ENCODE measurements around the gene MCC.
A peak's percentile ranks its signal among the peaks of the same experiment; 100 is the strongest.

Gene MCC

GRCh38 chr5:113219695-113220094, 268.6 kb downstream of the MCC start:
- DNase-seq (ENCODE audit: low read depth): no peak
- no peak for TF ChIP-seq CTCF (conservative IDR thresholded peaks at IDR 0.05; ENCODE audit: low read length)

GRCh38 chr5:113218906-113219517, 269.2 kb downstream of the MCC start:
- no peak overlapping the region for H3K4me3 ChIP-seq (ENCODE audit: low read length)
- DNase-seq (ENCODE audit: low read depth): no peak
- TF ChIP-seq CTCF (conservative IDR thresholded peaks at IDR 0.05; ENCODE audit: low read length): no peak

More at GRCh38 chr5:113219695-113220094, 268.6 kb downstream of the MCC start:
- H3K4me3 ChIP-seq (ENCODE audit: low read length): no peak overlapping the region

- DNase-seq (ENCODE audit: low read depth): no peak
- H3K4me3 ChIP-seq (ENCODE audit: low read length): no peak overlapping the region
- no peak for TF ChIP-seq CTCF (conservative IDR thresholded peaks at IDR 0.05; ENCODE audit: low read length)
Observed at GRCh38 chr5:113218200-113218599, 270.1 kb downstream of the MCC start.

- H3K4me3 ChIP-seq (ENCODE audit: low read length): no peak overlapping the region
- no peak for DNase-seq (ENCODE audit: low read depth)
- no peak for TF ChIP-seq CTCF (conservative IDR thresholded peaks at IDR 0.05; ENCODE audit: low read length)
Observed at GRCh38 chr5:113217619-113218184, 270.6 kb downstream of the MCC start.

GRCh38 chr5:113216545-113216944, 271.7 kb downstream of the MCC start:
- H3K4me3 ChIP-seq (ENCODE audit: low read length): no peak overlapping the region
- no peak for TF ChIP-seq CTCF (conservative IDR thresholded peaks at IDR 0.05; ENCODE audit: low read length)
- DNase-seq (ENCODE audit: low read depth): no peak

- DNase-seq (ENCODE audit: low read depth): peak; percentile 14
- no peak overlapping the region for H3K4me3 ChIP-seq (ENCODE audit: low read length)
- no peak for TF ChIP-seq CTCF (conservative IDR thresholded peaks at IDR 0.05; ENCODE audit: low read length)
Observed at GRCh38 chr5:113215401-113216060, 272.7 kb downstream of the MCC start.

Data from AG10803 (cell line).